ENCODE results near the gene TNFSF13B.

DNA sequence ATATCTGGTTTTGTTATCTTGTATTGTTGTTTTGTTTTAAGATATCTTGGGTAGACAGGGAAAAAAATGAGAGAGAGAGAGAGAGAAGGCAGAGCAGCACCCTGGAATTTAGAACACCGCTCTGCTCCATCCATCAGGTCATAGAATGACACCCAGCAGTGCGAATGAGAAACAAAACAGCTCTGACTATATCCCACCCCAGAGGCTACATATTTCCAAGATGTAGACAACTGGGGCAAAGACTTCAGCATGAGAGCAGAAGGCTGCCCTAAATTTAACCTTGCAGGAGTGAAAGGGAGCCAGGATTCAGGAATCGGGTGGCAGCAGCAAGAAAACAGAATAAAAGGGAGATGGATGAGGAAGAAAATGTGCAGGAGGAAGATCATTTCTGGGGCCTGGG, 46.5 kb downstream of the TNFSF13B start:
- TF ChIP-seq, protein P1, sequence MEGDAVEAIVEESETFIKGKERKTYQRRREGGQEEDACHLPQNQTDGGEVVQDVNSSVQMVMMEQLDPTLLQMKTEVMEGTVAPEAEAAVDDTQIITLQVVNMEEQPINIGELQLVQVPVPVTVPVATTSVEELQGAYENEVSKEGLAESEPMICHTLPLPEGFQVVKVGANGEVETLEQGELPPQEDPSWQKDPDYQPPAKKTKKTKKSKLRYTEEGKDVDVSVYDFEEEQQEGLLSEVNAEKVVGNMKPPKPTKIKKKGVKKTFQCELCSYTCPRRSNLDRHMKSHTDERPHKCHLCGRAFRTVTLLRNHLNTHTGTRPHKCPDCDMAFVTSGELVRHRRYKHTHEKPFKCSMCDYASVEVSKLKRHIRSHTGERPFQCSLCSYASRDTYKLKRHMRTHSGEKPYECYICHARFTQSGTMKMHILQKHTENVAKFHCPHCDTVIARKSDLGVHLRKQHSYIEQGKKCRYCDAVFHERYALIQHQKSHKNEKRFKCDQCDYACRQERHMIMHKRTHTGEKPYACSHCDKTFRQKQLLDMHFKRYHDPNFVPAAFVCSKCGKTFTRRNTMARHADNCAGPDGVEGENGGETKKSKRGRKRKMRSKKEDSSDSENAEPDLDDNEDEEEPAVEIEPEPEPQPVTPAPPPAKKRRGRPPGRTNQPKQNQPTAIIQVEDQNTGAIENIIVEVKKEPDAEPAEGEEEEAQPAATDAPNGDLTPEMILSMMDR (IDR thresholded peaks at IDR 0.05): no peak
- no peak for TF ChIP-seq EZH2 (IDR thresholded peaks at IDR 0.05; ENCODE audit: borderline replicate concordance, insufficient read depth, low read depth, low read length, poor library complexity, severe bottlenecking)
